HFFc6 (cell line): ENCODE results near the gene GLYAT. TPM values are rescaled to one million over a fixed set of nuclear protein-coding genes. Genes with fewer than 3 reads are reported as not detected.

ENCODE experiments used
- DNase-seq: peaks from one replicate; pipeline ENCODE4 v3.0.0-alpha.2; 2018
- H3K27ac Mint-ChIP-seq: 2 replicates; pipeline ENCODE4 v1.8.0; 2020; ENCODE audit warnings: mild to moderate bottlenecking, mixed read lengths
- H3K27me3 Mint-ChIP-seq: 2 replicates; pipeline ENCODE4 v1.8.0; 2021; ENCODE audit warnings: mild to moderate bottlenecking, moderate library complexity, mixed read lengths; ENCODE audit not compliant: insufficient read depth
- H3K36me3 Mint-ChIP-seq: 2 replicates; pipeline ENCODE4 v1.8.0; 2021; ENCODE audit warnings: low read depth, mixed read lengths
- H3K4me1 Mint-ChIP-seq: 2 replicates; pipeline ENCODE4 v1.8.0; 2020; ENCODE audit warnings: low read depth, mixed read lengths
- H3K4me3 Mint-ChIP-seq: 2 replicates; pipeline ENCODE4 v1.8.0; 2020; ENCODE audit warnings: mild to moderate bottlenecking, moderate library complexity, mixed read lengths
- H3K9me3 Mint-ChIP-seq: 2 replicates; pipeline ENCODE4 v1.8.0; 2020; ENCODE audit warnings: mild to moderate bottlenecking, mixed read lengths
- CTCF ChIP-seq: fragments of 200-600 bp; sonication (generic); IDR thresholded peaks from 2 replicates; pipeline ENCODE4 v1.5.0; 2021; ENCODE audit warnings: antibody characterized with exemption, mild to moderate bottlenecking
- total RNA-seq, 6 experiments: library from RNA; stranded (reverse); fragmentation: NEBNext Ultra II Directional; extraction: Animal tissue kit (Norgen Biotek cat#: 25700); gene quantifications; 2 replicates in 1 of 6; 3 replicates in 5 of 6; pipeline ENCODE4 v1.2.3, GENCODE V29; 2021

GLYAT gene
- total RNA-seq, 6 experiments from 2014 or later: not detected

- Mint-ChIP-seq H3K4me3 (no peak overlapping the region), H3K27ac (no peak overlapping the region), H3K9me3 (no peaks in the 10 kb centered on the region), H3K36me3 (no peaks in the 10 kb centered on the region), H3K27me3 (peaks cover 5% of the 10 kb centered on the region; the same call in 1 of the 2 replicates), H3K4me1 (no peaks in the 10 kb centered on the region)
- TF ChIP-seq CTCF: no peak
- peak; percentile 25 for DNase-seq
Observed at GRCh38 chr11:58730507-58731089, 1.1 kb downstream of the GLYAT start.

- TF ChIP-seq CTCF: no peak
- peaks cover 3% of the 10 kb centered on the region; the same call in 1 of the 2 replicates for H3K27me3 Mint-ChIP-seq
- DNase-seq: no peak
- H3K9me3 Mint-ChIP-seq: no peaks in the 10 kb centered on the region
- no peaks in the 10 kb centered on the region for H3K4me1 Mint-ChIP-seq
- H3K36me3 Mint-ChIP-seq: no peaks in the 10 kb centered on the region
- H3K27ac Mint-ChIP-seq: no peak overlapping the region
- H3K4me3 Mint-ChIP-seq: no peak overlapping the region
Observed at GRCh38 chr11:58727415-58727797, 4.3 kb downstream of the GLYAT start.

GRCh38 chr11:58726737-58727414, 4.9 kb downstream of the GLYAT start:
- TF ChIP-seq CTCF: no peak
- no peaks in the 10 kb centered on the region for H3K4me1 Mint-ChIP-seq
- no peaks in the 10 kb centered on the region for H3K36me3 Mint-ChIP-seq
- no peaks in the 10 kb centered on the region for H3K9me3 Mint-ChIP-seq
- no peak for DNase-seq
- H3K27me3 Mint-ChIP-seq: peaks cover 3% of the 10 kb centered on the region; the same call in 1 of the 2 replicates
- no peak overlapping the region for H3K4me3 Mint-ChIP-seq
- H3K27ac Mint-ChIP-seq: no peak overlapping the region

GRCh38 chr11:58719406-58720117, 12.2 kb downstream of the GLYAT start:
- H3K4me3 Mint-ChIP-seq: no peak overlapping the region
- H3K4me1 Mint-ChIP-seq: no peaks in the 10 kb centered on the region
- peaks cover 2% of the 10 kb centered on the region; the same call in 1 of the 2 replicates for H3K27me3 Mint-ChIP-seq
- H3K27ac Mint-ChIP-seq: no peak overlapping the region
- H3K36me3 Mint-ChIP-seq: no peaks in the 10 kb centered on the region
- H3K9me3 Mint-ChIP-seq: no peaks in the 10 kb centered on the region
- DNase-seq: no peak
- no peak for TF ChIP-seq CTCF

- no peaks in the 10 kb centered on the region for H3K4me1 Mint-ChIP-seq
- DNase-seq: no peak
- H3K9me3 Mint-ChIP-seq: no peaks in the 10 kb centered on the region
- H3K36me3 Mint-ChIP-seq: no peaks in the 10 kb centered on the region
- no peak overlapping the region for H3K27ac Mint-ChIP-seq
- H3K27me3 Mint-ChIP-seq: peaks cover 7% of the 10 kb centered on the region
- no peak overlapping the region for H3K4me3 Mint-ChIP-seq
- TF ChIP-seq CTCF: no peak
Observed at GRCh38 chr11:58712531-58712930, 19.2 kb downstream of the GLYAT start.
